IPS-20b (cell line): ENCODE measurements around the gene MPP1.

Experiments
- H3K27ac ChIP-seq: one replicate; pipeline ENCODE4 v1.5.1; 2013; ENCODE audit warnings: low read length
- H3K27me3 ChIP-seq: 2 replicates; pipeline ENCODE4 v1.6.1; 2013; ENCODE audit warnings: mild to moderate bottlenecking, low read length, inconsistent platforms; ENCODE audit not compliant: insufficient read depth
- H3K36me3 ChIP-seq: 2 replicates; pipeline ENCODE4 v1.6.1; 2013; ENCODE audit warnings: low read depth, mild to moderate bottlenecking, inconsistent platforms, low read length, moderate library complexity; ENCODE audit not compliant: insufficient read depth
- H3K4me1 ChIP-seq: 2 replicates; pipeline ENCODE4 v1.6.1; 2013; ENCODE audit warnings: mild to moderate bottlenecking, control low read depth, inconsistent platforms, low read length, moderate library complexity; ENCODE audit not compliant: insufficient read depth
- H3K4me3 ChIP-seq: 2 replicates; pipeline ENCODE4 v1.5.1; 2013; ENCODE audit warnings: mild to moderate bottlenecking, low read length, inconsistent platforms
- H3K9ac ChIP-seq: 2 replicates; pipeline ENCODE4 v1.6.1; 2013; ENCODE audit warnings: low read depth, mild to moderate bottlenecking, inconsistent platforms, low read length, moderate library complexity
- H3K9me3 ChIP-seq: 2 replicates; pipeline ENCODE4 v1.6.1; 2013; ENCODE audit warnings: mild to moderate bottlenecking, low read depth, low read length, inconsistent platforms; ENCODE audit not compliant: insufficient read depth

MPP1 gene

DNA sequence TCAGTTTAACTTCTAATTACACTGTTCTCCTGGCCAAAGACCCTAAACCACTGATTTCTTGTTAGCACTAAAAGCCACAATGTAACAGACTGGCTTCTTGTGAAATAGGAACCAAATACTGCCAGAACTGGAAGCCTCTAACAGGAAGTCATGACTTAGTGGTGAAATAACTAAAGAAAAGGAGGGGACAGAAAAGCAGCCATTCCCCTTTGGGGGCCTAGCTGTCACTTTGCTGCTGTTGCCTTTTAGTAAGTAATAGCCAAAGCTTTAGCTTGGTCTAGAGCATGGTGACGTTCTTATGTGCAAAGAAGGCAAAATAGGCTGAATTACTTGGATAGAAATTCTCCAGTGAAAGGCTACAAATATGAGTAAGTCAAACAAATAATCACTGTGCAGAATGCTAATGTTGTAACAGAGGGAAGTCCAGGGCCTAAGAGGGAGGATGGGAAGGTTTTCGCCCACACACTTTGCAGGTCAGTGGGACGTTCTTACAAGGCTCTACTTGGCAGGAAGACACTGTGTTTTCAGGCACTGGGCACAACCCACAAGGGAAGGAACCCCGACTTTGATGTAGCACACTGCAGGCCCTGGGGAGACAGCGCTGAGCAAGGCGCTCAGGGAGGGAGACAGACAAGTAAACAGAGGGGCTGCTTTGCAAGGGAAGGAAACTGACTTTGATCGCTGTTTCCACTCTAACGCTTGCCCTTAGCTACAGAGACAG is 71.1 kb downstream of the MPP1 start:
- Histone ChIP-seq H3K36me3 (no peaks in the 10 kb centered on the region), H3K9me3 (no peaks in the 10 kb centered on the region), H3K4me3 (no peak overlapping the region), H3K27ac (no peak overlapping the region), H3K4me1 (no peaks in the 10 kb centered on the region), H3K9ac (no peak overlapping the region), H3K27me3 (no peaks in the 10 kb centered on the region)

DNA sequence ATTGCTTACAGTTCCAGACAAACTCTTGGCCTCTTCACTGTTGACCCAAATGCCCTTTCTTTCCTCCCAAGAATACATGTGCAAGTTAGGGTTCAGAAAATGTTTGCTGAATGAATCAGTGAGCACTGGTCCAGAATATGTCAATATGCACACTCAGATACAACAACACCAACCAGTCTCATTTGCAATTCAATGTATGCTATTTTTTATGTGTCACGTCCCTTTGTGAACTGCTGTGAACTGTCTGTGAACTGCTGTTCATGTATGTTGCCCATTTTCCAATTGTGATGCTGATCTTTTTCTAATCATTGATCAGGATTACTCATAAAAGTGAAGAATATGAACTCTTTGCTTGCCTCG is 72.2 kb downstream of the MPP1 start:
- Histone ChIP-seq H3K36me3 (no peaks in the 10 kb centered on the region), H3K4me3 (no peak overlapping the region), H3K9me3 (no peaks in the 10 kb centered on the region), H3K27me3 (no peaks in the 10 kb centered on the region), H3K27ac (no peak overlapping the region), H3K9ac (no peak overlapping the region), H3K4me1 (no peaks in the 10 kb centered on the region)

DNA sequence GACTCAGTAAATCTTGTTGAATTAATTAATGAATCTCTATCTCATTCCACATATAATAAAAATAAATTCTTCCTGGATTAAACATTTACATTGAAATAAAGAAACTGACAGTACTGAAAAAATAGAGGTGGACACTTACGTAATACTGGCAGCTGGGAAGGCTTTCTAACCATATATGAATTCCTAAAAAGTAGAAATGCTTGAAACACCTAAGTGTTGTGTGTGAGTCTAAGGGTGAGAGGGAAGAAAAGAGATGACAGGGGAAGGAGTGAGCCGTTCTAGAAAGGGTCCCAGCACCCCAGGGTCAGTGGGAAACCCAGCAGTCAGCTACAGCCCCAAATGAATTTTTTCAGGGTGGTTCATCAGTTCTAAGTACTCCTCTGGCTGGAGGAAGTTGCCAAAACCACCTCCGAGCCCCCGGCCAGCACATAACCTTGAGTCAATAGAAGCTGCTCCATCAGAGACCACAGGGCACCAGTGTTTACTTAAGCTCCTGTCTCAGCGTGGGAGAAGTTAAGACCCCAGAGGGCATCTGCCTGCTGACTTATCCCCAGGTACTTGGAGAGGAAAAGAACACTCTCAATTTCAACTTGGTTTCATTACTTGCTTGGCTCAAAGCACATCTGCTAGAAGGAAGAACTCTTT is 72.7 kb downstream of the MPP1 start:
- Histone ChIP-seq H3K27ac (no peak overlapping the region), H3K9me3 (no peaks in the 10 kb centered on the region), H3K4me1 (no peaks in the 10 kb centered on the region), H3K9ac (no peak overlapping the region), H3K4me3 (no peak overlapping the region), H3K36me3 (no peaks in the 10 kb centered on the region), H3K27me3 (no peaks in the 10 kb centered on the region)

DNA sequence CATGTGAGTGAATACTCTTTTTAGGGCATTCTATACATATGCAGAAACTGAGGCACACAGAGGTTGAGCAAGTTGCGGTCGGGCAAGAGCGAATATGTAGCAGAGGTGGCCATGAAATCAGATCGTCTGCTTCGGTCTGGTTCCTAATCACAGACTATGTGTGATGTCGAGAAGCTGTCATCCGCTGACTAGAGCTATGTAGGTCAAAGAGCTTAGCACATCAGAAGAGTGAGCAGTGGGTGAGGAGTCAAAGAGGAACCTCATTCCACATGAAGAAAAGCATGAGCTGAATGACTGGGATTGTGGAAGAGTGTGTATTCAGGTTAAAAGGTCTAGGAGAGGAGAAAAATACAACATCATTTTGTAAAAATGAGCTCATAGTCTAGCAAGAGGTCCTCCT is 73.4 kb downstream of the MPP1 start:
- Histone ChIP-seq H3K27me3 (no peaks in the 10 kb centered on the region), H3K4me3 (no peak overlapping the region), H3K9ac (no peak overlapping the region), H3K9me3 (no peaks in the 10 kb centered on the region), H3K27ac (no peak overlapping the region), H3K4me1 (no peaks in the 10 kb centered on the region), H3K36me3 (no peaks in the 10 kb centered on the region)

DNA sequence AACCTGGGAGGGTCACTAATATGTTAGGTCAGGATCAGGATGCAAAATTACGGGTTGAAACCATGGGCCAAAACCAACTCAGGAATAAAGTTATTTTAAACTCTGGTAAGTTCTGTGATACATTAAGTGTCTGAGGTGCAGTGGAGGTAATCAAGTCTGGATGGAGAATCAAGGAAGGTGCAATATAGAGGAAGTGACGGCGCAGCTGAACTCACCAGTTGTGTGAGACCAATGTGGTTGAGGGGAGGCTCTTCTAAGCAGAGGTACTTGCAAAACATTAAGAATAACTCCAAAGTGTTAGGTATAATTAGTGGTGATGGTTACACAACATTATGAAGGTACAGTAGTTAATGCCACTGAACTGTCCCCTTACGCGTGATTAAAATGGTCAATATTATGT is 74.1 kb downstream of the MPP1 start:
- H3K9ac ChIP-seq: no peak overlapping the region

DNA sequence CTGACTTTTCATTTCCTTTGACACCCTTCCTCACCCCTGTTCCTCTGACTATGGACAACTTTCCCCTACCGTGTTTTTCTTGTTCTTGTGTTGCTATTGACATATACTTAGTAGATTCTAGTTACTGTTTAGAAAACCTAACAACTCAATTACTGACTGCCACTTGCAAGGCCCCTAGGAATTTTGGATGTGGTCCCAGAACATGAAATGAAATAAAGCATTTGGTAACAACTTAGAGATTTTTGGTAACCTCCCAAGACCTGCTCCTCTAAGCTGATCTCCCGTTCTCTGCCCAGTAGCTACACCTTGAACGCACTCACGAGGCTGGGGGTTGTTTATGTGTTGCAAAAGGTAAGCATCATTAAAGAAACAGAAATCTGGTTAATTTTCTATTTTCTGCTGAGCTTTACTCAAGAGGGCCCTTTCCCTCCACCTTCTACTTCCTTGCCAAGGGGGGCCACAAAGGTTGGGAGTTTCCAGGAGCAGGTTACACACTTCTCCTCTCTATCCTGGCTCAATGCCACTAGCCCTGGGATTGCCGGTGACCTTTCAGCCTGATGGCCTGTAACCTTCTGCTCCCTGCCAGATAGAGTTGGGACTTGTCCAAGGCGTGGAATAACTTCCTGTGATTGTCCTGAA is 74.9 kb downstream of the MPP1 start:
- H3K4me1 ChIP-seq: no peaks in the 10 kb centered on the region
- H3K36me3 ChIP-seq: no peaks in the 10 kb centered on the region
- no peak overlapping the region for H3K9ac ChIP-seq
- H3K27ac ChIP-seq: no peak overlapping the region
- H3K4me3 ChIP-seq: no peak overlapping the region
- no peaks in the 10 kb centered on the region for H3K9me3 ChIP-seq
- H3K27me3 ChIP-seq: no peaks in the 10 kb centered on the region

More for the DNA sequence above, 74.1 kb downstream of the MPP1 start:
- no peaks in the 10 kb centered on the region for H3K27me3 ChIP-seq
- H3K4me1 ChIP-seq: no peaks in the 10 kb centered on the region
- no peaks in the 10 kb centered on the region for H3K36me3 ChIP-seq
- H3K9me3 ChIP-seq: no peaks in the 10 kb centered on the region
- no peak overlapping the region for H3K27ac ChIP-seq
- H3K4me3 ChIP-seq: no peak overlapping the region

DNA sequence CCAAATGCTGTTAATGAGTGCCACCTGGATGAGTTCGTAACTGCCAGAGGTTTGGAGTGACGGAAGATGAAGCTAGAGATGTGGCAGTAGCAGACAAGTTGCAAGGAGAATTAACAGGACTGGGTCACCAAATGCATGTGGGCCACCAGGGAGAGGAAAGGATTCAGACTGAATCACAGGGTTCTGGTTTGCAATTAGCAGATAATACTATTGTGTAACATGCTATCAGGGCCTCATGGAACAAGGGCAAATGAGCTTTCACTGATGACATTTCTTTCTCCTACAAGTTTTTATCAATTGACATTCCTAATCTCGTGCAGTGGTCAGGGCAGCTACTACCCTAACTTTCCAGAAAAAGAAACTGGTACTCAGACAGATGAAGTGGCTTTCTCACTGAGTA is 75.8 kb downstream of the MPP1 start:
- Histone ChIP-seq H3K9ac (no peak overlapping the region), H3K4me3 (no peak overlapping the region), H3K27ac (no peak overlapping the region), H3K36me3 (no peaks in the 10 kb centered on the region), H3K4me1 (no peaks in the 10 kb centered on the region), H3K9me3 (no peaks in the 10 kb centered on the region), H3K27me3 (no peaks in the 10 kb centered on the region)
